ENCODE data around the gene NKD2. TPM values are rescaled to one million over a fixed set of nuclear protein-coding genes. Genes with fewer than 3 reads are reported as not detected.

The NKD2 gene
- total RNA-seq, 1 experiment from 2014 or later = 20.4 TPM

GRCh38 chr5:994821-995220 is 13.8 kb upstream of the NKD2 start:
- Histone ChIP-seq H3K4me1 (ENCODE audit: control insufficient read depth in 1 of 2, insufficient read depth in 2 of 2, low read length in 2 of 2) (peaks cover 4 to 8% of the 10 kb centered on the region in 2 experiments; a peak in 3 of 4 replicates), H3K27ac (ENCODE audit: low read depth, low read length) (no peak overlapping the region), H4K20me1 (ENCODE audit: insufficient read depth) (no peaks in the 10 kb centered on the region), H3K4me2 (ENCODE audit: low read length) (no peak overlapping the region), H3K9ac (ENCODE audit: low read length) (no peak overlapping the region), H3K36me3 (ENCODE audit: control insufficient read depth in 1 of 2, insufficient read depth in 2 of 2, low read length in 2 of 2) (no peaks in the 10 kb centered on the region), H3K27me3 (ENCODE audit: insufficient read depth, low read length) (peaks cover 7% of the 10 kb centered on the region; the same call in 1 of the 2 replicates), H3K4me3 (replicated peaks in 1 of 2; ENCODE audit: low read depth in 1 of 2, low read length in 2 of 2) (no peak overlapping the region), H3K9me3 (ENCODE audit: control insufficient read depth in 1 of 2, insufficient read depth in 1 of 2, low read depth in 1 of 2, low read length in 2 of 2) (no peaks in the 10 kb centered on the region), H2AFZ (ENCODE audit: low read depth, low read length, poor library complexity, severe bottlenecking) (no peak overlapping the region), H3K9me2 (ENCODE audit: insufficient read depth) (no peaks in the 10 kb centered on the region), H3K79me2 (ENCODE audit: insufficient read depth, low read length) (no peaks in the 10 kb centered on the region)
- intact Hi-C loops (cut with micrococcal nuclease) = no loop called here
- TF ChIP-seq SIN3A (IDR thresholded peaks at IDR 0.05; ENCODE audit: low read depth) = no peak
- ChIA-PET POLR2A (no interaction called here), CTCF (interaction anchor here (0.8 kb wide), 1 partner anchor 13 kb away, joined by 3 read pairs; no protein-coding TSS in a partner anchor), RAD21 (ENCODE audit: low non-redundant PET in 1 of 2, low total read pairs in 2 of 2, uncharacterized antibody in 2 of 2, unreplicated experiment in 2 of 2) (no interaction called here)
- no TSS peak for BruUV-seq (replicated peaks)
- no peak for ATAC-seq
- no peak for DNase-seq (ENCODE audit: low read depth, low spot score)

GRCh38 chr5:995318-995717 is 13.3 kb upstream of the NKD2 start:
- Histone ChIP-seq H3K9ac (ENCODE audit: low read length) (no peak overlapping the region), H3K9me3 (ENCODE audit: control insufficient read depth in 1 of 2, insufficient read depth in 1 of 2, low read depth in 1 of 2, low read length in 2 of 2) (no peaks in the 10 kb centered on the region), H3K27ac (ENCODE audit: low read depth, low read length) (no peak overlapping the region), H4K20me1 (ENCODE audit: insufficient read depth) (no peaks in the 10 kb centered on the region), H3K4me3 (replicated peaks in 1 of 2; ENCODE audit: low read depth in 1 of 2, low read length in 2 of 2) (no peak overlapping the region), H3K36me3 (ENCODE audit: control insufficient read depth in 1 of 2, insufficient read depth in 2 of 2, low read length in 2 of 2) (no peaks in the 10 kb centered on the region), H3K4me1 (ENCODE audit: control insufficient read depth in 1 of 2, insufficient read depth in 2 of 2, low read length in 2 of 2) (peaks cover 4 to 8% of the 10 kb centered on the region in 2 experiments; a peak in 3 of 4 replicates), H3K9me2 (ENCODE audit: insufficient read depth) (no peaks in the 10 kb centered on the region), H3K79me2 (ENCODE audit: insufficient read depth, low read length) (no peaks in the 10 kb centered on the region), H2AFZ (ENCODE audit: low read depth, low read length, poor library complexity, severe bottlenecking) (no peak overlapping the region), H3K4me2 (ENCODE audit: low read length) (no peak overlapping the region), H3K27me3 (ENCODE audit: insufficient read depth, low read length) (peaks cover 12% of the 10 kb centered on the region; the same call in 1 of the 2 replicates)
- no TSS peak for BruUV-seq (replicated peaks)
- CTCF ChIA-PET = interaction anchor here (0.8 kb wide), 1 partner anchor 13 kb away, joined by 3 read pairs; no protein-coding TSS in a partner anchor
- RAD21 ChIA-PET (ENCODE audit: low non-redundant PET in 1 of 2, low total read pairs in 2 of 2, uncharacterized antibody in 2 of 2, unreplicated experiment in 2 of 2) = no interaction called here
- ATAC-seq (no peak), DNase-seq (ENCODE audit: low read depth, low spot score) (no peak)
- intact Hi-C loops (cut with micrococcal nuclease) = no loop called here
- no peak for TF ChIP-seq EZH2 (IDR thresholded peaks at IDR 0.05)
- TF ChIP-seq ZNF274 (IDR thresholded peaks at IDR 0.05; ENCODE audit: low read depth, low read length) = no peak
- no peak for TF ChIP-seq POLR2AphosphoS5 (IDR thresholded peaks at IDR 0.05; ENCODE audit: low read depth, low read length)
- TF ChIP-seq SRF (IDR thresholded peaks at IDR 0.05; ENCODE audit: low read depth) = no peak
- TF ChIP-seq ELF1 (IDR thresholded peaks at IDR 0.05; ENCODE audit: borderline replicate concordance, low read depth) = no peak
- no peak for TF ChIP-seq JUND (IDR thresholded peaks at IDR 0.05)
- TF ChIP-seq EZH2phosphoT487 (IDR thresholded peaks at IDR 0.05; ENCODE audit: borderline replicate concordance) = no peak
- TF ChIP-seq SP1 (IDR thresholded peaks at IDR 0.05; ENCODE audit: low read depth) = no peak
- no peak for TF ChIP-seq POLR2A (IDR thresholded peaks at IDR 0.05; ENCODE audit: borderline replicate concordance, extremely low read depth, insufficient read depth, insufficient read length)
- TF ChIP-seq ZBTB33 (IDR thresholded peaks at IDR 0.05; ENCODE audit: extremely low read depth, insufficient replicate concordance, low read length) = no peak
- no peak for TF ChIP-seq CTCF (IDR thresholded peaks at IDR 0.05 in 2 of 3, conservative IDR thresholded peaks at IDR 0.05 in 1 of 3; ENCODE audit: borderline replicate concordance in 1 of 3, insufficient read depth in 1 of 3, low read depth in 2 of 3, low read length in 2 of 3)
- no peak for TF ChIP-seq RAD21 (IDR thresholded peaks at IDR 0.05; ENCODE audit: low read depth)
- POLR2A ChIA-PET = no interaction called here

Data from HCT116 (cell line).